Ishikawa (cell line): ENCODE data around the gene TNPO3.

Experiments used
- CEBPB ChIP-seq: IDR thresholded peaks from 2 replicates; pipeline ENCODE4 v1.6.1; 2012
- CREB1 ChIP-seq: IDR thresholded peaks from 2 replicates; pipeline ENCODE4 v1.6.1; 2012; ENCODE audit warnings: low read depth
- EGR1 ChIP-seq: IDR thresholded peaks from 2 replicates; pipeline ENCODE4 v1.6.1; 2012
- EP300 ChIP-seq: IDR thresholded peaks from 2 replicates; pipeline ENCODE4 v1.6.1; 2012; ENCODE audit warnings: borderline replicate concordance
- FOXM1 ChIP-seq: IDR thresholded peaks from 2 replicates; pipeline ENCODE4 v1.6.1; 2012; ENCODE audit warnings: low read depth, borderline replicate concordance
- MAX ChIP-seq: IDR thresholded peaks from 2 replicates; pipeline ENCODE4 v1.6.1; 2012
- NFIC ChIP-seq: IDR thresholded peaks from 2 replicates; pipeline ENCODE4 v1.6.1; 2012
- RAD21 ChIP-seq: IDR thresholded peaks from 2 replicates; pipeline ENCODE4 v1.6.1; 2012; ENCODE audit warnings: low read depth
- TAF1 ChIP-seq: IDR thresholded peaks from 2 replicates; pipeline ENCODE4 v1.6.1; 2012; ENCODE audit warnings: low read depth, mild to moderate bottlenecking
- TEAD4 ChIP-seq: IDR thresholded peaks from 2 replicates; pipeline ENCODE4 v1.6.1; 2012
- USF1 ChIP-seq: IDR thresholded peaks from 2 replicates; pipeline ENCODE4 v1.6.1; 2012
- YY1 ChIP-seq: IDR thresholded peaks from 2 replicates; pipeline ENCODE4 v1.6.1; 2012; ENCODE audit warnings: low read depth
- ZBTB7A ChIP-seq: IDR thresholded peaks from 2 replicates; pipeline ENCODE4 v1.6.1; 2012; ENCODE audit warnings: low read depth
- TF ChIP-seq, protein P1 (sequence below): IDR thresholded peaks from 2 replicates; pipeline ENCODE4 v1.6.1; 2012; ENCODE audit warnings: low read depth, mild to moderate bottlenecking

GRCh38 chr7:128948976-128949760 is 105.7 kb downstream of the TNPO3 start:
- TF ChIP-seq CEBPB (no peak), EP300 (no peak), MAX (no peak), NFIC (no peak), CREB1 (no peak), YY1 (no peak), USF1 (no peak), EGR1 (no peak), TAF1 (no peak), FOXM1 (no peak), TEAD4 (no peak), RAD21 (no peak), ZBTB7A (no peak)
- TF ChIP-seq, protein P1, sequence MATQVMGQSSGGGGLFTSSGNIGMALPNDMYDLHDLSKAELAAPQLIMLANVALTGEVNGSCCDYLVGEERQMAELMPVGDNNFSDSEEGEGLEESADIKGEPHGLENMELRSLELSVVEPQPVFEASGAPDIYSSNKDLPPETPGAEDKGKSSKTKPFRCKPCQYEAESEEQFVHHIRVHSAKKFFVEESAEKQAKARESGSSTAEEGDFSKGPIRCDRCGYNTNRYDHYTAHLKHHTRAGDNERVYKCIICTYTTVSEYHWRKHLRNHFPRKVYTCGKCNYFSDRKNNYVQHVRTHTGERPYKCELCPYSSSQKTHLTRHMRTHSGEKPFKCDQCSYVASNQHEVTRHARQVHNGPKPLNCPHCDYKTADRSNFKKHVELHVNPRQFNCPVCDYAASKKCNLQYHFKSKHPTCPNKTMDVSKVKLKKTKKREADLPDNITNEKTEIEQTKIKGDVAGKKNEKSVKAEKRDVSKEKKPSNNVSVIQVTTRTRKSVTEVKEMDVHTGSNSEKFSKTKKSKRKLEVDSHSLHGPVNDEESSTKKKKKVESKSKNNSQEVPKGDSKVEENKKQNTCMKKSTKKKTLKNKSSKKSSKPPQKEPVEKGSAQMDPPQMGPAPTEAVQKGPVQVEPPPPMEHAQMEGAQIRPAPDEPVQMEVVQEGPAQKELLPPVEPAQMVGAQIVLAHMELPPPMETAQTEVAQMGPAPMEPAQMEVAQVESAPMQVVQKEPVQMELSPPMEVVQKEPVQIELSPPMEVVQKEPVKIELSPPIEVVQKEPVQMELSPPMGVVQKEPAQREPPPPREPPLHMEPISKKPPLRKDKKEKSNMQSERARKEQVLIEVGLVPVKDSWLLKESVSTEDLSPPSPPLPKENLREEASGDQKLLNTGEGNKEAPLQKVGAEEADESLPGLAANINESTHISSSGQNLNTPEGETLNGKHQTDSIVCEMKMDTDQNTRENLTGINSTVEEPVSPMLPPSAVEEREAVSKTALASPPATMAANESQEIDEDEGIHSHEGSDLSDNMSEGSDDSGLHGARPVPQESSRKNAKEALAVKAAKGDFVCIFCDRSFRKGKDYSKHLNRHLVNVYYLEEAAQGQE, result no peak
